Muscle of back (tissue), 11 donors: ENCODE measurements around the gene NPTX1. TPM values are rescaled to one million over a fixed set of nuclear protein-coding genes. Genes with fewer than 3 reads are reported as not detected.

Source experiments
- DNase-seq, 3 donors: peaks; one replicate each; pipeline versions ENCODE4 v3.0.0 to v3.0.0-alpha.2; 2013
- polyA plus RNA-seq, 10 donors: library from polyadenylated mRNA; unstranded; fragments of 120-200 nt; gene quantifications; one replicate each; pipeline ENCODE4 v1.2.1, GENCODE V29; 2013; ENCODE audit not compliant: insufficient read length in 10 of 10

Gene NPTX1
- polyA plus RNA-seq, 10 donors = 0.12 to 0.58 (median 0.20) TPM

DNA sequence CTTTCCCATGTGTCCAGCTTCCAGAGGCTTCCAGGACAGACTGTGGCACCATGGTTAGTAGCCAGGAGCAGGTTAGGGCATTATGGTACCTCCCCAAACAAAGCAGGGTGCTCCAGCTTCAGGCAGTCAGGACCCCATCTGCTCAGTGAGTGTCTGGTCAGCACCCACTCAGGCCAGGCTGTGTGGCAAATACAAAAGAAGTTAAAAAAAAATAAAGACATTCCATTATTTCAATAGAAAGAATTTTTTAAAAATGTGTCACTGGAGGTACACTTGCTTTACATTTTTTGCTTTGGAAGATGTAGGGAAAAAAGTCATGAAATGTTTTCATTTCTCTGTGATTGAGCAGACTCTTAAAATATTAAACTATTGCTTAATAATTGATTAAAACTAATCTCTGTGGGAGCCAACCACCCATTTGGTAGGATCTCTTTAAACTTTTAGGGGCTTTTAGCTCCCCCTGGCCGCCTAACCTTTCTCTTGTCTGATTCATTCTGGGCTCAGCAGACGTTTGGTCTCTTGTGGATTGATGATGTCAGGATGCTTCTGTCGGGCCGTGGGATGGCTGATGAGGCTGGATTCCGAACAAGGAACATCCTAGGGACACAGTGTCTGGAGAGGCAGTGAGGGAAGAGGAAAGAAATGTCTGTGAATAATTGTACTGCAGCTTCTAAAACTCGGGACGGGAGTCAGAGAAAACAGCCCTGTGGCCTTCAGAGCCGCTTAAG is 28.4 kb upstream of the NPTX1 start:
- peak; percentile 50 to 62 (median 56) for DNase-seq

DNA sequence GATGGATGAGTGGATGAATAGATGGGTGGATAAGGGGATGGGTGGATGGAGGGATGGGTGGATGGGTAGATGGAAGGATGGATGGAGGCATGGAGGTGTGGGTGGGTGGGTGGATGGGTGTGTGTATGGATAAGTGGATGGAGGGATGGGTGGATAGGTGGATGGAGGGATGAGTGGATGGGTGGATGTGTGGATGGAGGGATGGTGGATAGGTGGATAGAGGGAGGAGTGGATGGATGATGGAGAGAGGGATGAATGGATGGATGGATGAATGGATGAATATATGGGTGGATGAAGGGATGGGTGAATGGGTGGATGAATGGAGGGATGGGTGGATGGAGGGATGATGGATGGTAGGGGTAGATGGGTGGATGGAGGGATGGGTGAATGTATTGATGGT is 27.5 kb upstream of the NPTX1 start:
- no peak for DNase-seq

DNA sequence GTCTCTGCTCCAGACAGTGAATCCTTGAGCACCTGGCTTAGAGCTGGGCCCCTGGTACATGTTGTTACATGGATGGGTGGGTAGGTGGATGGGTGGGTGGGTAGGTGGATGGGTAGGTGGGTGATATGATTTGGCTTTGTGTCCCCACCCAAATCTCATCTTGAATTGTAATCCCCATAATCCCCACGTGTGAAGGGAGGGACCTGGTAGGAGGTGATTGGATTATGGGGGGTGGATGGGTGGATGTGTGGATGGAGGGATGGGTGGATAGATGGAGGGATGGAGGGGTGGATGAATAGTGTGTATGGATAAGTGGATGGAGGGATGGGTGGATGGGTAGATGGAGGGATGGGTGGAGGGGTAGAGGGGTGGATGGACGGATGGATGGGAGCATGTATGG is 26.6 kb upstream of the NPTX1 start:
- no peak for DNase-seq

DNA sequence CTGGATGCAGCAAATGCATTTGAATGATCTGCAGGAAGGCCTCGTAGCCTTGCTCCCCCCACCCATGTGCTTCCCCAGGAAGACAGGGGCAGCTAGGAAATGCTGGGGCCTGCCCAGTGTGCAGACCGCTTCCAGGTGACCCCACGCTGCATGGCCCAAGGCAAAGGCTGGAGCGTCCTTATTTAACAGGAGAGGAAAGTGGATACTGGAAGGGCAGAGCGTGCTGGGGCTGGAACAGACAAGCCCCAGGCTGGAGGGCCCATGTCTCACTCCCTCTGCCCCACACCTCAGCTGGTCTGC is 26.1 kb upstream of the NPTX1 start:
- no peak for DNase-seq

DNA sequence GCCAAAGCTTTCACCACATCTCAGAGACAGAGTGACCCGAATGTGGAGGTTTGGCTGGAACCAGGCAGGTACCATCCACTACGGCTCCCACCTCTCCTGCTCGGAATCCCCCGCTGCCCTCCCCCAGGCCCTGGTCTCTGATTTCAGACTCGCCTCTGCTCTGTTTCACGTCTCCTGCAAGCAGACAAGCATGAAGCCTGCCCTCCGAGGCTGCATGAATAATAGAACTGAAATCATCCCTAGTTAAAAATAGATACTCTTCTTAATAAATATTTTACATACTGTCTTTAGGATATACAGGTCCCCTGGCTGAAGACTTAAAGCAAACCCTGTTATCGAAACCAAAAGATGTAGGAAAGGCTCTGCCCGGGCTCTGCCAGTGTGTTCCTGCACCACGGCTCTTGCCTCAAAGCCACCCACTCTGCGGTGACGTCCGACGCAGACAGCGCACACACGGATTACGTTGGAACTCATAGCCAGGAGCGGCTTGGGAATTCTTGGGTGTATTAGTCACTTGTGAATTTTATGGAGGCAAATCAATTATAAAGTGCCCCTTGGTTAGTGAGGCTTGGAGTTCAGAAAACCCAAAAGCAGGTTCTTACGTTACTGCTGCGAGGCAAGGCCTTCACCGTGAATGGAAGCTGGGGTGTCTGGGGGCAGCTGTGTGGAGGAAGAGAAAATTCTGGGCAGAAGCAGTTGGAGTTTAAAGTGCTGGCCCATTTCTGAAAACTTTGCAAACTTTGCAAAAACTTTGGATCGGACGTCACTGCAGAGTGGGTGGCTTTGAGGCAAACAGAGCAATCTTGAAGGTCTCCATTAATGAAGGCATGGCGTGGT is 25.6 kb upstream of the NPTX1 start:
- no peak for DNase-seq

DNA sequence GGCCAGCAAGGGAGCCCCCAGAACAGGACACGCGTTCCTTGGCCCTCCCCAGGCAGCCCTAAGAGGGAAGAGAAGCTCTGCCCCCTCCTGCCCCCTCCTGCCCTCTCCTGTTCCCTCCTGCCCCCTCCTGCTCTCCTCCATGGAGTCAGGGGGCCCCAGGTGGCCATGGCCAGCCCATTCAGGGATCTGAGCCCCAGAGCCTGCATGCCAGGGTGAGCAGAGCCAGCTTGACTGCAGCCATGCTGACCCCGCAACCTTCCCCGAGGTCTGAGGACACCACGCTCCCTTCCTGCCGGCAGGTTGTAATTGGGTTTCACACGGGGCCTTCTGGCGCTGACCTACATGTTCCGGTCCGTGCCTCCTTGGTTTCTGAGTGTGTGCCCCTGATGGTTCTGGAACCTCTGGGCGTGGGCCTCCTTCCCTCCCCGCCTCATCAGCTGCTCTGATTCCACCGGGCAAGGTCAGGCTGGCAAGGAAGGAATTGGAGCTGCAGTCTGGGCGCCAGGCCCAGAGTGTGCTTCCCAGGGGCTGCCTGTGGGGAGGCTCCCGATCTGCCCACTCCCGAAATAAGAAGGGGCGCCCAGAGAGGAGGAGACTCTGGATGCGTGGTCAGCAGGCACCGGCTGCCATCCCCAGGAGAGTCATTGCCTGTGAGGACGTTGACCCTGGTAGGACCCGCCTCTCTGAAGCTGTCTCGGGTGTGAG is 23.7 kb upstream of the NPTX1 start:
- DNase-seq = peak in 1 of 3 donors; percentile 14

DNA sequence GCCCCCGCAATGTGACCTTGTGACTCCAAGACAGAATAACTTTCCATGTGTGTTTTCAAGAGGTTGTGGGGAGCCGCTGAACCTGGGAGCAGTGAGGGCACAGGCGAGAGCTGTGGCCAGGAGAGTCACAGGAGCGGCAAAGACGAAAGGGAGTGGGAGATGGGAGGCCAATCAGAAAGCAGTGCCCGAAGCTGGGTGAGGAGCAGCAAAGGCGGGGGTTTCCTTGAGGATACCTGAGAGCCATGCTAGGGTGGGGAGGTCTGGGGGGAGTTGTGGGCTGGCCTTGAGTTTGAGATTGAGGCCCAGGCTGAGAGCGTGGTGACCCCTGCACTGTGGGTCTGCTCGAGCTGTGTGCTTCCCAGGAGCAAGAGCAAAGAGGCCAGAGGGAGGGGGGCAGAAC is 23.2 kb upstream of the NPTX1 start:
- DNase-seq = no peak

DNA sequence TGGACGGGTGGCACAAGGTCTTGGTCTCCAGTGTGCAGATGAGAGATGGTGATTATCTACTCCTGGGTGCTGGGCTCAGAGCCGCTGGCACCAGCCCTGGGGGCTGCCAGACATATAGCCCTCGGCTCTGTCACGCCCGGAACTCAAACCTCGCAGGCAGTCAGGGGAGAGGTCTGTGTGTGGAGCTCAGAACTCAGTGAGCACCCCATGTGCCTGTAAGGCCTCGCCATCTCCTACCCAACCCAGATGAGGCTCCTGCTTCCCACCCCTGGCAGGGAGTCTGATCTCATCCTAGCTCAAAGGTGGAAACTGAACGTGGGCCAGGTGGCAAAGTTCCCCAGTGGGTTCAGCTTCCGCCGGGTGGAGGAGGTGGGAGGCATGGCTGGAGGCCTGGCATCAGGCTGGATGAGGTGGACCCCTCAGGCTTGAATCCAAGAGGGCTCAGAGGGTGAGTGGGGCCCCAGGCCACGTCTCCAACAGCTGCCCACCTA is 22.6 kb upstream of the NPTX1 start:
- no peak for DNase-seq

DNA sequence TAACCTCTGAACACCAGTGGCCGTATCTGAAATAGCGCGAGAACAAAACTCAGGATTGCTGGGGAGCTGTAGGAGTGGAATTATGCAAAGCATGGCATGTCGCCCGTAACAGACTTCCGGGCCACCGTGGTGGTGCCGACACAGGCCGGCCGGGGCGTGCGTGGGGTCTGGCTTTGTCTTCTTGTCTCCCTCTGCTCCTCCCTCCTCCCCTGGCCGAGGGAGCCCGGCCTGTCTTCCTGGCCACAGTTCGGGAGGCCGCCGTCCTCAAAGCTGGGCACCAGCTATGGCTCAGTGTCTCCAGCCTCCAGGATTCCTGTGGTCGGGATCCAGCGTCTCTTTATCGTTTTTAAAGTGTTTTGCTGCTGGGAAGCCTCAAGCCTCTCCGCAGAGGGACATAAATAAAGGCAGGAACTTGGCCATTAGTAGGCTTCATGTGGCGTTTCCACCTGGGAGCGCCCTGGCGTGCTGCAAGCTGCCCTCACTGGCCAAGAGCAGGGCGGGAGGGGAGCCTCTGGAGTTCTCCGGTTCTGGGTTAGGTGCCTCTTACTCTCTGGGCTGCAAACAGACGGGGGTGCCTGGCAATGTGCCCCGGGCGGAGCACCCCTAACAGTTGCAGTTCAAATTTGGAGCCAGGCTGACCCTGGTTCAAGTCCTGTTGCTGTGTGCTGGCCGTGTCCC is 22.0 kb upstream of the NPTX1 start:
- DNase-seq = peak in 2 of 3 donors; percentile 78 to 89

DNA sequence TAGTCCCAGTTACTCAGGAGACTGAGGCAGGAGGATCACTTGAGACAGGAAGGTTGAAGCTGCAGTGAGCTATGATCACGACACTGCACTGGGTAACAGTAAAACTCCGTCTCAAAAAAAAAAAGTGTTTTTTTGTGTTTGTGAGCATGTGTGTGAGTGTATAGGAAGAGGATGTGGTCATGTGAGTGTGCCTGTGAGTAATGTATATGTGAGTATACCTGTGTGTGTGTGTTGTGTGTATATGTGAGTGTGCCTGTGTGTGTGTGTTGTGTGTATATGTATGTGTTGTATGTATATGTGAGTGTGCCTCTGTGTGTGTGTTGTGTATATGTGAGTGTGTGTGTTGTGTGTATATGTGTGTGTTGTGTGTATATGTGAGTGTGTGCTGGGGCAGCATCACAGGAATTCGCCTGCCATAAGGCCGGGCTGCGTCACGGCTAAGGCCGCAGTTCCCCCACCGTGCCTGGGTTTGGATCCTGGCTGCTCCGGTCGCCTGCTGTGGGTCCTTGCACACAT is 21.4 kb upstream of the NPTX1 start:
- no peak for DNase-seq

DNA sequence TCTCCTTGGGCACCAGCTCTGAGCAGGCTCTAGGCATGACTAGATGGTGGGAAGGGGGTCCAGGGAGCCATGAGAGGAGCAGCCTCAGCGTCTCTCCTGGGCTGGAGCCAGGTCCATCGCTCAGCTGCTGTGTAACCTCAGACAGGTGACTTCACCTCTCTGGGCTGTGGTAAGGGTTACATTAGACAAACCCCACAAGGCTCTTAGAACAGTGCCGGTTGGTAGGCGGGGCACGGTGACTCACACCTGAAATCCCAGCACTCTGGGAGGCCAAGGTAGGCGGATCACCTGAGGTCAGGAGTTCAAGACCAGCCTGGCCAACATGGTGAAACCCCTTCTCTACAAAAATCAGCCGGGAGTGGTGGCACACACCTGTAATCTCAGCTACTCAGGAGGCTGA is 18.1 kb upstream of the NPTX1 start:
- no peak for DNase-seq

DNA sequence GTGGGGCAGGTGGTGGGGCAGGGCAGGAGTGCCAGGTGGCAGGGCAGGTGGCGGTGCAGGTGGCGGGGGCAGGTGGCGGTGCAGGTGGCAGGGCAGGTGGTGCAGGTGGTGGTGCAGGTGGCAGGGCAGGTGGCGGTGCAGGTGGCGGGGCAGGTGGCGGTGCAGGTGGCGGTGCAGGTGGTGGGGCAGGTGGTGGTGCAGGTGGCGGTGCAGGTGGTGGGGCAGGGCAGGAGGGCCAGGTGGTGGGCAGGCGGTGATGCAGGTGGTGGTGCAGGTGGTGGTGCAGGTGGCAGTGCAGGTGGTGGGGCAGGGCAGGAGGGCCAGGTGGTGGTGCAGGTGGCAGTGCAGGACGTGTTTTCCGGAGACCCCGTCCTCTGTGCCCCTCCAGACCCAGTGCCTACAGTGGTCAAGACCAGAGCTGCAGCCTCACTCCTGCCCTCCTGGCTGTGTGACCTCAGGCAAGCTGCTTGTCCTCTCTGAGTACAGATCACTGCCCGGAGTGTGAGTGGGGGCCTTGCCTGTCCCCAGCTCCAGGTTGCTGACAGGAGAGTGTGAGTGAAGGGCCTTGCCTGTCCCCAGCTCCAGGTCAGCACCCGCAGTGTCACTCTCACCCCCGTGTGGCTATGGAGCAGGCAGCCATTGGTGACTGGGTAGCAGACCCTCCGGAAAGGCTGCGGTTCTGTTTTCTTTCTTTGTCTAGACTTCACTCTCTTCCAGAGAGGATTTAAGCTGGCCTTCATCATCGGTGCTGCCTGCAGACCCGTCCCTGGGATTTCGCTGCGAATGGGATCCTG is 16.1 kb upstream of the NPTX1 start:
- DNase-seq = no peak

DNA sequence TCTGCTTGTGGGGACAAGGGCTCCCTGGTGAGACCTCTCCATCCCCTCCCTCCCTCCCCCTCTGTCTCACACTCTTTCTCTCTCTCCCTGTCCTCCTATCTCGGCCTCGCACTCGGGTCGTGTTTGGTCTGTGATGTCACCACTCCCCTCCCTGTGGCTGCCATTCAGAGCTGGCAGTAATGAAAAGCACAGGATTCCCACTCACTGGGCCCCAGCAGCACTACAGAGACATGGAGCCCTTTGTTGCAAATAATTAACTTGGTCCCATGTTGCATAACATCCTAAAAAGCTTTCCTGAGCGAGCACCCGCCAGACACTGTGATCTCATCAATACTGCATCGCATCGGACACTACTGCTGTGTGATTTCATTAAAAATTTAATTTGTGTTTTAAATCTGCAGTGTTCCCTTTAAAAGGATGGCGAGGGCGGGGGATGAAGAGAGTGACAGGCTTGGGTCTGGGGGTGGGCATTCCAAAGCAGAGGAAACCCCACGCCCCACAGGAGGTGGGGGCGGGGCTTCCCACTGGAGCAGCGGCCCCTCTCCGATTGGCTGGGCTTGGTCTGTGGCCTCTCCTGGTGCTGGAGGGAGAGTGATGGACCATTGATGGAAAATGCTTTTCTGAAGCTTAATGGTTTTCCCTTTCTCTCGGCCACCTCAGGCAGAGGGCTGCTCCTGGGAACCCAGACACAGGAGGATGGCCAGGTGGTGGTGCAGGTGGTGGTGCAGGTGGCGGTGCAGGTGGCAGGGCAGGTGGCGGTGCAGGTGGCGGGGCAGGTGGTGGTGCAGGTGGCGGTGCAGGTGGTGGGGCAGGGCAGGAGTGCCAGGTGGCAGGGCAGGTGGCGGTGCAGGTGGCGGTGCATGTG is 15.3 kb upstream of the NPTX1 start:
- no peak for DNase-seq

DNA sequence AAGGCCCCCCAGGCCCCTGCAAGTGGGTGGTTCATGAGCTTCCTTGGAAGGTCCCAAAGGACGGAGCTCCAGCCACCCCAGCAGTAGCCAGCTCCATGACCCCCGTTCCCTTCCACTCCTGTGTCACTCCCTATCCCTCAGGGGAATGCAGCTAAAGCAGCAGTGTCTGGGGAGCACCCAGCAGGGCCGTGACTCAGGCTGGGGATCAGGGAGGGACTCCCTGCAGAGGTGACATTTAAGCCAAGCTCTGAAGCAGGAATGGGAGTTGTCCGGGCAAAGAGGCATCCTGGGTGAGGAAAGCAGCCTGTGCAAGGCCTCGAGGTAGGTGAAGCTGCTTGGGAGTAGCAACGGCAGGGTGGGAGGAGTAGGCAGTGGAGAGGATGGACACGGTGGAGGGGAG is 11.1 kb upstream of the NPTX1 start:
- DNase-seq = no peak

DNA sequence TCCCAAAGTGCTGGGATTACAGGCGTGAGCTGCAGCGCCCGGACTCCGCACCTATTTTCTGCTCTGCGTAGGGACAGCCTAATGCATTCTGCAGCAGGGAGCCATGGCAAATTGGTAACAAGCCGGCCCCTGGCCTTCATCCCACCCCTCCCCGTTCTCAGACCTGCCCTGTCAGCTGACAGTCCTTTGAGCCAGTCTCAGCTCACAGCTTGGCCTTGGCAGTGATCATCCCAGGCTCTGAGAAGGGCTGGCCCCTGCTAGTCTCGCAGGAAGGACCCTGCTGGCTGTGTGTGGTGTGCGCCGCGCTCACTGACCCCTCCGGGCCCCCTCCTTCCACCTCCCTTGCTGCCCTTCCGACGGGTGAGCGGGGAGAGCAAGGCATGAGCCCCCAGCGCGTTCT is 10.3 kb upstream of the NPTX1 start:
- DNase-seq = no peak

DNA sequence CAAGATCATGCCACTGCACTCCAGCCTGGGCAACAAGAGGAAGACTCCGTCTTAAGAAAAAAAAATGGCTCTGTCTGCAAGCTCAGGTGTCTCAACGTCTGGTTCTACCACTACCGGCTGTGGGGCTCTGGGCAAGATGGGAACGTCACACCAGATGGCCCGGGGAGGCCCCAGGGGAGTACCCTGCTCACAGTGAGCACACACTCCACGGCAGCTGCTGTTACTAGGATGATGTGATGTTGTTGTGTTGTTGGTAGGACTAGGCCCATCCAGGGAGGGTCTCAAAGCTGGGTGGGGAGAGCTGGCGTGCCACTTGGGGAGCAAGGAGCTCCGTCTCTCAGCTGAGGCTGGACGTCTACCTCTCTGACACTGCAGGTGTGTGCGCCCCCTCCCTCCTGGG is 9.4 kb upstream of the NPTX1 start:
- DNase-seq = no peak

DNA sequence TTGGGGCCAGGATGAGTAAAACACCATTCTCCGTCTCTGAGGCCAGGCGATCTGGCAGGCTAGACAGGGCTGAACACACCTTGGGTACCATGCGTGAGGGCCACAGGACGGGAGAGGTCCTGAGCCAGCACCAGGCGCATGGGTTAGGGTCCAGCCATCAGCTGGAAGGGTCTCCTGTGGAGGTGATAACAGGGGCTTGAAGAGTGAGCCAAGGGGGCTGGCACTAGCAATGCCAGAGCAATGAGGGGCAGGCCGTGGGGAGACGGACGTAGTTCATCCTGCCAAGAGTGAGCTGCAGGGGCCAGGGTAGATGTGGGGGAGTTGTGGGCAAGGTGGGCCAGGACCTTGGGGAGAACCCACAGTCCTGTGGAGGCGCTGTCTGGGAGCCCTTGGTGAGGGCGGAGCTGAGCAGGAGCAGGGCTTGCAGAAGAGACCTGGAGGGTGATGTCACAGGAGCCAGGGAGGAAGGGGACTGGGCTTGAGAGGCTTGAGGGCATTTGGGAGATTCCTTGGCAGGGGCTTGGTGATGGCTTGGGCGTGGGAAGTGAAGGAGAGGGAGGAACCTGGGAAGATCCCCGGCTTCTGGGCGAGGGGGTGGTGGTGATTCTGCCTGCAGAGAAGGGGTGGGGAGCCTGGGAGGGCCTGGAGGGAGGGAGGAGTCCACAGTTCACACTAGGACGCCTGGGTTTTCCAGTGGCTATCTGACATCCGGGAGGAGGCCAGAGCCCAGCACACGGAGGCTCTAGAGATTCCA is 6.3 kb upstream of the NPTX1 start:
- DNase-seq = no peak

DNA sequence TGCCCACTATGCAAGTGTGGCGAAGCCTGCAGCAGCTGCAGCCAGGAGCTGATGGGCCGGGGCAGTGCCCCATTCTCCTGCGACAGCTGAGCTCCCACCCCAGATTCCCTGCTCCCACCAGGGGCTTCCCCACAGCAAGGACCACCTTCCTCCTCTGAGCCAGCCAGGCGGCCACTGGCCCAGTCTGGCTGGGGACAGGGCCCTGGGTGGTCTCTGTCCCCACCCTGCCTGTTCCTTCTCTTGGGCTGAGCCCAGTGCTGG is 5.6 kb upstream of the NPTX1 start:
- DNase-seq = no peak

DNA sequence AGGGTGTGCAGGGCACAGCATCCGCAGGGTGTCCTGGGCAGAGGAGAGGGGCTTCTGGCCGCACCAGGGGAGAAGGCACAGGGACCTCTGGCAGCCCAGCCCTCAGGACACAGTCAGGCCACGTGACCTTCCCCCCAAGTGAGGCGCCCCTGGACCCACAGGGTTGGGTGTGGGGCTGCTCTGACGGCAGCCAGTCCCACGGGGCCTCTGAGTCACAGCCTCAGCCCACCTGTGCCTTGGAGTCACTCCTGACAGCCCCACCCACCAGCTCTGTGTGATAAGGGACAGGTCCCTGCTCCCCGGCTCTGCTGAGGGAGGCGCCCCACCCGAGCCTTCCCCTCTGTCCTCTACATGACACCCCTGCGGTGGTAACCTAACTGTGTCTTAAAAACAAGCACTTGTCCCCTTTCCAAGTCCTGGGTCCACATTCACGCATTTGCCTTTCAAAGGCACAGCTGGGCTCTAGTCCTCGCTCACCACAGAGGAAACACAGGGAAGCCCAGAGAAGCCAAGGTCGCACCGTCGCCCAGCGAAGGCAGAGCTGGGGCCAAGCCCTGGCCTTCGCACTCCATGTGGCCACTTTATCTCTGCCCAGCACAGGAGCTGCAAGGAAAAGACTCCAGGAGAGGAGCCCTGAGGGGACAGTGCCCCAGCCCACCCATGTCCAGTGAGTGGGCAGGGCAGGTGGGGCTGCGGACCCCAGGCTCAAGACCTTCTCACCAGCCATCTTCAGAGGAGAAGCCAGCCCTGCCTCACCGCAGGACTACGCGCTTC is 5.1 kb upstream of the NPTX1 start:
- DNase-seq = no peak
